Hematopoietic multipotent progenitor cell treated with erythropoietin and hydrocortisone succinate and interleukin-3 and kit ligand, for 8 days (in vitro differentiated cells): ENCODE measurements around the gene VPS8.

Source experiments
- DNase-seq: peaks from one replicate; pipeline ENCODE4 v3.0.0-alpha.2; 2015

VPS8 gene, protein sequence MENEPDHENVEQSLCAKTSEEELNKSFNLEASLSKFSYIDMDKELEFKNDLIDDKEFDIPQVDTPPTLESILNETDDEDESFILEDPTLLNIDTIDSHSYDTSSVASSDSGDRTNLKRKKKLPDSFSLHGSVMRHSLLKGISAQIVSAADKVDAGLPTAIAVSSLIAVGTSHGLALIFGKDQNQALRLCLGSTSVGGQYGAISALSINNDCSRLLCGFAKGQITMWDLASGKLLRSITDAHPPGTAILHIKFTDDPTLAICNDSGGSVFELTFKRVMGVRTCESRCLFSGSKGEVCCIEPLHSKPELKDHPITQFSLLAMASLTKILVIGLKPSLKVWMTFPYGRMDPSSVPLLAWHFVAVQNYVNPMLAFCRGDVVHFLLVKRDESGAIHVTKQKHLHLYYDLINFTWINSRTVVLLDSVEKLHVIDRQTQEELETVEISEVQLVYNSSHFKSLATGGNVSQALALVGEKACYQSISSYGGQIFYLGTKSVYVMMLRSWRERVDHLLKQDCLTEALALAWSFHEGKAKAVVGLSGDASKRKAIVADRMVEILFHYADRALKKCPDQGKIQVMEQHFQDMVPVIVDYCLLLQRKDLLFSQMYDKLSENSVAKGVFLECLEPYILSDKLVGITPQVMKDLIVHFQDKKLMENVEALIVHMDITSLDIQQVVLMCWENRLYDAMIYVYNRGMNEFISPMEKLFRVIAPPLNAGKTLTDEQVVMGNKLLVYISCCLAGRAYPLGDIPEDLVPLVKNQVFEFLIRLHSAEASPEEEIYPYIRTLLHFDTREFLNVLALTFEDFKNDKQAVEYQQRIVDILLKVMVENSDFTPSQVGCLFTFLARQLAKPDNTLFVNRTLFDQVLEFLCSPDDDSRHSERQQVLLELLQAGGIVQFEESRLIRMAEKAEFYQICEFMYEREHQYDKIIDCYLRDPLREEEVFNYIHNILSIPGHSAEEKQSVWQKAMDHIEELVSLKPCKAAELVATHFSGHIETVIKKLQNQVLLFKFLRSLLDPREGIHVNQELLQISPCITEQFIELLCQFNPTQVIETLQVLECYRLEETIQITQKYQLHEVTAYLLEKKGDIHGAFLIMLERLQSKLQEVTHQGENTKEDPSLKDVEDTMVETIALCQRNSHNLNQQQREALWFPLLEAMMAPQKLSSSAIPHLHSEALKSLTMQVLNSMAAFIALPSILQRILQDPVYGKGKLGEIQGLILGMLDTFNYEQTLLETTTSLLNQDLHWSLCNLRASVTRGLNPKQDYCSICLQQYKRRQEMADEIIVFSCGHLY (N-terminal part only)

DNA sequence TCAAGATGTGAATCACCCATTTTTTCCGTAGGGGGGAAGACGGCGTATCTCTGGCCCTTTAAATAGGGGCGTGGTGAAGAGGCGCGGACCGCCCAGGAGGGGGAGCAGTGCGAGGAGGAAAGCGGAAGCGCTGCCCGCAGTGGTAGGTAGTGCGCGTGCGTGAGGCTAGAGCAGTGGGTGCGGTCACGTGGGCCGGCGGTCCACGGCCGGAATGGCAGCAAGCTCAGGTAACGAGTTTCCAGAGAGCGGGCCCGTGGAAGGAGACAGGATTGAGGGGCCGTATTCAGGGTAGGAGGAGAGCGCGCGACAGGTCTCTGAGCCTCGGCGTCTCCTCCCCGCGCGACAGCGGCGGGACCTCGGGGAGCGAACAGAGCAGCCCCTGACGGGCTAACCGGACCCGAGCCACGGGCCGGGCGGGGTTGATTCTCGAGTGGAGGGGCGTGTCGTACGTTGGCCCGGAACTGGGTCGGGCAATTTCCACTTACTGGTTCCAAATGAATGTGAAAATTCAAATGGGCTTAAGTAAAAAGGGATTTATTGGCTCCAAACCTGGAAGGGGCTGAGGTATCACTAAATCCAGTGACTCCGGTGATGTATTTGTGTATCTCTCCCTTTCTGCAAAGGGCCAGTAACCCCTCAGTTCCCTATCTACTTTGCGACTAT is at the start of gene VPS8:
VPS8 (plus strand) TSS at position 168 of the 663 bp plus-strand sequence. CDS start 12,467 bp downstream, outside the sequence.
- peak; percentile 97 for DNase-seq

- DNase-seq, result no peak
Observed at GRCh38 chr3:184764191-184764590, 47.8 kb upstream of the VPS8 start.

DNA sequence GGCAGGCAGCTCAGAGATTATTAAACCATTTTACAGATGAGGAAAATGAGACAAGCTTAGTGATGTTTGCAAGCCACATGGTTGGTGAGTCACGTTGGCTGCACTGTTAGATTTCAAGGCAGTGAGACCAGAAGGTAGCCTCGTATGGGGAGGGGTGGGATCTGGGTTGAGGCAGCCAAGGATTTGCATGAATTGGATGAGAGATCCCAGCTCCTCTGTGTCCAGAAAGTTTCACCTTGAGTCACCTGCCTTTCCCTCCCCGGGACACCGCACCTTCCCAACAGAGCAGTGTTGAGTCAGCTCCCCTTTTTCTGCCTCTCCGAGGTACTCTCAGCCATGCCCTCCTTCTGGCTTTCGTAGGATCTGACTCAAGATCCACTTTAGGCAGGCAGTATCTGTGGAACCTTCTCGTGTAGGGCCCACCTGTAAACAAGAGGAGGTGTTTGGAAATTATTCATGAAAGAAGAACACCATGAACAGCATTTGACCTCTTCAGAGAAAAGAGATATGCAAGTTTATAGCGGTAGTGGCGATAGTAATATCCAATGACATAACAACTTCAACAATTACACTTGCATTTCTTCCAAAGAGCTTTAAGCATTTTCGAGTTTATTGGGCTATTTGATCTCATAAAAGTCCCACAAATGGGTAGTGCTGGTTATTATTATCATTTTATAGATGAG is 46.8 kb upstream of the VPS8 start:
- no peak for DNase-seq

- DNase-seq, result no peak
Observed at GRCh38 chr3:184765730-184766074, 46.3 kb upstream of the VPS8 start.

DNA sequence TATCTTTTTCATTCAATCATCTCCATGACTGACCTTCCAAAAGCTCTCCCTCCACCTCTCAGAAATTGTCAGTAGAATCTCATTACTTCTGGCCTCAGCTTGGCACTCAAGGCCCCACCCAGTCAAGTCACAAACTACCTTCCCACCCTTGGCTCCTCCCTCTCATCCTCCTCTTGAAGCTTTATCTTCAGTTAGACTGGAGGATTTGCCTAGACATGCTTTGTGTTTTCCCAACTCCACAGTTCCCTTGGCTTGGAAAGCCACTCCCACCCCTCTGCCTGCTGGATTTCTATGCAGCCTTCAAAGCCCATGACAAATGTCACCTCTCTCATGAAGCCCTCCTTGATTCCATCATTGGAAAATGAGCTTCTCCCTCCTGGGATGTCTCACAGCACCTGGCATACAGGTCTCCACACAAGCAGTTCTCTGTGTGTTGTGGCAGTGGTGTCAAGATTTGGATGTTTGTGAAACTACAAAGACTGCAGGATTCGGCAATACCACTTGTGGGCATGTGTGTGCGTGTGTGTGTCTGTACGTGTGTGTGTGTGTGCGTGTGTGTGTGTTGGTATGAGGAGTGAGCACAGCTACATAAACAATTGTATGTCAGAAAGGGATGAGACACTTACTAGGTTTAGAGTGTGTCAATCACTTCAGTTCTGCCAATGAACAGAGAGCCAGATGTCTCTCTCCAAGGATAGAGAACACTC is 45.3 kb upstream of the VPS8 start:
- peak; percentile 38 for DNase-seq

DNA sequence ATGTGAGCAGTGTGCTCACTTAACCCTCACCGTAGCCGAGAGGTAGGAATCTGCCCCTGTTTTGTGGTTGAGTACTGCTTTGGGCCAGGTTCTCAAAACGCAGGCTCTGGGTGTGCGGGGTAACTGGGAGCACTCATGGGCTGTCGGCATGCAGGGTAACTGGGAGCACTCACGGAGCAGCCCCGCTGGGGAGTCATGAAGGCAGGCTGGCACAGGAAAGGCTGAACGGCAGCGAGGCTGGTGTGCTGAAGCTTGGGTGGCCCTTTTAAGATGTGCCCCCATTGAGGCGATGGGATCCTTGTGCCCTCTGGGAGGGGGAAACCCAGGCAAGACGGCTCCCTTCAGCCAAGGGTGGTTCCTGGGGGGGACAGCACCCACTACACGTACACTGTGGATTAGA is 44.6 kb upstream of the VPS8 start:
- no peak for DNase-seq

DNA sequence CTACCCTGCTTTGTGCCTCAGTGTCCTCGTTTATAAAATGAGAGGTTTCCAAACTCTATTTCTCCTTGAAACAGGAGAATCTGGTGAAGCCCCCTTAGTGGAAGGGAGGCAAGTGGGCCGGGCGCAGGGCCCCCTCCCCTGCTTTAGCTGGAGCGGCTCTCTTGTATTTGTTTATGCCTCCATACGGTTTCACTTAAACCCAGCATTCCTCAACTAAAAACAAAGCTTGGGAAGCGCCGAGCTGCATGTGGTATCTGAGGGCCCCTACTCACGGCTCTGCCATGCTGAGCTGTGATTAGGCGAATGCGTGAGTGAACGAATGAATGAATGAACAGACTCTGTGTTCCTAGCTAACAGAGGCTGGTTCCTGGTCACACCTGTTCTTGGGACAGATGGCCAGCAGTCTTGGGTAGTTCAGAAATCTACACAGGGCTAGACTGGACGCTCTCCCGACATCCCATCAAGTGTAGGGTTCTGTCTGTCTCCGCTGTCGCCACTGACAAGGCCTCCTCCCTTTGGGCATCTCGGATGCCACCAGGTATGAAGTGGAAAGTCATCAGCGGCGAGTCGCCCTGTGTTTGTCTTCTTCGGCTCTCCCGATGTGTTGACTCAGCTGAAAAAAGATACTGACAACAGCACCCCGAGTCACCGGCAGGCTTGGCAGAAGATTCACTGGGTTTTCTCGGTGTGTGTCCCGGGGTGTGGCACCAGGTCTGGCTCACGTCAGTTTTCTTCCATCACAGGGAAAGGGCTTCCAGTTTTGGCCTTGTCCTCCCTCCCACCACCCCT is 42.4 kb upstream of the VPS8 start:
- DNase-seq, result no peak

DNA sequence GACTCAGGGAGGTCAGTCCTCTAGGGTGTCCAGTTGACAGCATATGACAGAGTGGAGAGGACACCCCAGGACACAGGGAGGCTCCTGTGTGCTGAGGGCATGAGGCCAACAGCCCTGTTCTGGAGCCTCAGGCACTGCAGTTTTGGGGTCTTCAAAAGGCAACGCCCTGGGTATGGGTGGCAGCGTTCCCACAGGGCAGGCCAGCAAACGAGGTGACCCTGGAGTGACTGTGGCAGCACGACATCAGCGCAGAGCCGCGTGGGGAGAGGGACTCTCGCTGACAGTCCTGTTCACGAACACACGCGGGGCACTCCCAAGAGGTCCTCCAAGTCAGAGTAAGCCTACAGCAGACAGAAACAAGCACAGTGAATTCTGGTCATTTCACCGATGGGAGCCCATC is 41.4 kb upstream of the VPS8 start:
- DNase-seq, result no peak

DNA sequence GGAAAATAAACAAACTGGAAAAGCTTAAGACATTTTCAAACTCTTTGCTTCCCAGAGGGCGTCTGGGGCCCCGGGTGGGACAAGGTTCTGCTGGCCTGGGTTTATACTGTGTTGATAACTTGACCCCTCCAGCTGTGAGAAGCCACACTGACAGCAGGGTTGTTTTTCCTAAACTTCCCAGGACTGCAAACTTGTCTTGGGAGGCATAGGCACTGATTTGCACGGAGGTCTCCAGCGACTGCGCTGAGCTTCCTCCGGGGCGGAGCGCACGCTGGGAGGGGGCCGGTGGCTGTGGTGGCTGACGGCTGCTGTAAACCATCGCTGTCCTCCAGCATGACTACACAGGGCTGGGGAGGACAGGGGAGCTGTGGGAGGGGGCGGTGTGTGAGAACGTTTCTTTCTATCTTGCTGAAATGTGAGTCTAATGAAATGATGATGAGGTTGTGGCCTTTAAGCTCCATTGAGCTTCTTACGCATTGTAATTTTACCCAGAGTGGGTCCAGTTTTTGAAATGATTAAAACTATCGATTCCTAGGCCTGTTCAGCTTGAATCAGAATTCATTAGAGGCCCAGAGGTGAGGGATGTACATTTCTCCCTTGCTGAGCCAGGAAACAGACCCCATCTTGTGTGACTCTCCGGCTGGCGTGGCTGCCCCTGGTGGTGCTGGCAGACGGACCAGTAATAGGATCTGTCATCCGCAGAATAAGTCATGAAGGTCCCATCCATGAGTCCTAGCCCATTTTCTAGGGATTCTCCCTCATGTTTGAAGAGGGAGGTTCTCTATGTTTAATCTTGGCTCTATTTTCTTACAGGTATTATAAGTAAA is 40.5 kb upstream of the VPS8 start:
- DNase-seq, result no peak

DNA sequence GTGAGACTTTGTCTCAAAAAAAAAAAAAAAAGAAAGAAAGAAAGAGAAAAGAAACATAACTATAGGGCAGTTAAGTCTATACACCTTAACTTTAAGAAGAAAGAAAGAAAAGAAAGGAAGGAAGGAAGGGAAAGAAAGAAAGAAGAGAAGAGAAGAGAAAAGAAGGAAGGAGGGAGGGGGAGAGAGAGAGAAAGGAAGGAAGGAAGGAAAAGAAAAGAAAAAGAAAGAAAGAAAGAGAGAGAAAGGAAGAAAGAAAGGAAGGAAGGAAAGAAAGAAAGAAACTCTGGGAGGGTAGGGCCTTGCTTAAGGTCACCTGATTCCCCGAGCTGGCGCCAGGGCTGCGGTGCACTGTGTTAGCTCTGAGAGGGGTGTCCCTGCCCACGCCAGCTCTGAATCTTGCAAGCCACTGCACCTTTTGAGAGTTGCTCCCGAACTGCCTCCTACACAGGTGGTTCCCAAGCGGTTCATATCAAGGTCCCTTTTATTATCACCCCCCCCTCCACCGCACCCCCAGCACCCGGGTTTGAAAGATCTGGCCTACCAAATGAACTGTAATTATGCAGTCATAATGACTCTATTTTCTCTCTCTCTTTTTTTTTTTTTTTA is 39.2 kb upstream of the VPS8 start:
- DNase-seq, result no peak

- DNase-seq, result no peak
Observed at GRCh38 chr3:184773283-184774186, 38.4 kb upstream of the VPS8 start.

DNA sequence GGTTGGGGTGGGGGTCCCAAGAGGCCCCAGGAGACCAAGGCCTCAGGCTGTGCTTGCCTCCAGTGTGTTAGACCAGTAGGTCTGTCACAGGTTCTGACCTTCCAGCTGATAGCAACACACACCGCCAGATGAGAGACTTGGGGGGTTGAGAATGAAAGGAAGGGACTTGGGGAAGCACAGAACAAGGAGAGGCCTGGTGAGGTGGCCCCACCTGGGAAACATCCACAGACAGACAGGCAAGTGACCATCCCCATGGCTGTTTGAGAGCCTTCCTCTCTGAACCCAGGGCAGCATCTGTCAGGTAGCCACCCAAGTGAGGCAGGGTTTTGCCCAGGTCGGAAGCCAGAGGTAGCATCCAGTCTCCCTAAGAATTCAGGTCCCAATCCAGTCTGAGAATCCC is 35.0 kb upstream of the VPS8 start:
- DNase-seq, result no peak

DNA sequence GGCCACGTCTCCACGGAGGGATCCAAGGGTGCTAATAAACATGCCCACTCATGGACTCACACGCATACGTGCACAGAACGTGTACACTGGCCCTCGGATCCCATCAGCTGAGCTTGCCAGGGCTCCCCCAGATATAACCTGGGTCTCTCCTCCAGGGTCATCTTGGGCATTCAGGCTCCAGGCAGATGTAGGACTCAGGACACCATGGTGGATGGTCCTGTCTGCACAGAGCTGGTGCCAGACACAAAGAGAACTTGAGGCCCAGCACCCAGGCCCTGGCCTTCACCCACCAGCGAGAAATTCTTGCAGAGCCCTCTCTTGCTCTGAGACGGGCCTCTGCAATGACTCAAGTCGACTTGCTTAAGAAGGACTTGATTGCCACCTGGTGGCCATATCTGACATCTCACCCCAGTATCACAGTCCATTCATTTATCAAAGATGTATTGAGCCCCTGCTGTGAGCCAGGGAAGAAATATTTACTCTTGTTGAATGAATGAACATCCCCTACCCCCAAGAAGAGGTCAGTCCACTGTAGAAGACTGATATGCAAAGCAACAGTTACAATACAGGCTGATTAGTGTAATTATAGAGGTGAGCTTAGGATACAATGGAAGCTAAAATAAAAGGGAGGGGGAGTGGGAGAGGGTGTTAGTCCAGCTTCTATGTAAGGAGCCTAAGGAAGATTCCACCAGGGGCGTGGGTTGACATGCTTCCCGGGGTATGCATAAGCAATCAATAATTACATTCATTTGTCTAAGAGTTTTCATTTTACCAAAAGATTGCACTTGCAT is 34.2 kb upstream of the VPS8 start:
- peak; percentile 85 for DNase-seq

DNA sequence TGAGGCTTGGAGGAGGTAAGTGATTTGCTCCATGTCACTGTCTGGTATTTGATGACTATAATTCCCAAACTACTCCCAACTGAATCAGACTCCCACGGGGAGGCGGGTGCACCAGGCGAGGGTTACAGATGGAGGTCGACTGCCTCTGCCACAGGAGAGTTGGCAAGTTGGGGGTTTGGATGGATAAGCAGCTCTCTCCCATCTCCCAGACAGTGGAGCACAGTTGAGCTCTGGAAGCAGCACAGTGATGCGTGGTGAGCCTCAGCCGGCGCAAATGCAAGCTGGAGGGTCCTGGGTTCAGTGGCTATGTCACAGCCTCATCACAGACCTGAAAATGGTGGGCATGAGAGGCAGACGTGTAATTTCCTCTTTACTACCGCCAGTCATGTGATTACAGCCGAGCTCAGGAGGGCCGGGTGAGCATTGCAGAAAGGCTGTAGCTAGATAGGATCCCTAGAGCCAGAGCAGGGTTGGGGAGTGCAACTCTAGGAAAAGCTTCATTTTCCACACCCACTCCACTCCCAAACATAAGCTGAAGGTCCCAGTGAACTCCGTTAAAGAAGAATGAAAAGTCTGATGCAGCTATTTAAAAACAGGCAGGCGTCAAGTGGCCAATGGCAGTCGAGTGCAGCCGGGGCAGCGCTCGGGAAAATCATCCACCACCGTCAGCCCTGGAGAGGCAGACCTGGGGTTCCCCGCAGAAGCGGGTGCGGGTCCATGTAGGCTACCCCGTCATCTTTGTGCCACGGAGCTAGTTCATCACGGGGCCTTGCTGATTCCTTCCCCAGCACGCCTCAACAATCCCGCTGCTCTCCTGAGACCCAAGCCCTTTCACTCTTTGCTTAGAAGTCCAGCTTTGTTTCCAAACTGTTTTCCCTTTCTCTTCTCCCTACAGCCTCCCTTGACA is 33.3 kb upstream of the VPS8 start:
- DNase-seq, result no peak

GRCh38 chr3:184780981-184781515 is 30.9 kb upstream of the VPS8 start:
- no peak for DNase-seq

DNA sequence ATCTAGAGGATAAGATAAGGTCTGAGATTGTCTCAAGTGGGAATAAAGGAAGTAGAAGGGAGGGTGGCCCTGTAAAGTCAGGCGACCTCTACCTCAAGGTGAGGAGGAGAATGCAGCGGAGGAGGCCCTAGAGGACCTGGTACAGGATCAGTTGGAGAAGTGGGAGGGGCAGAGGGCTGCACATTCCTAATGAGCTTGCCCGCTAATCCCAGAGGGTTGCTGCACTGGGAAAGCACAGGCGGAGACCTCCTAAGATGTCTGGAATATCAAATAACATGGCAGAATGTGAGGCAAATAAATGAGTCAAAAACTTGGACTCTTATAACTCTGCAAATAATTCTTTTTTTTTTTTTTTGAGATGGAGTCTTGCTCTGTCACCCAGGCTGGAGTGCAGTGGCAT is 30.2 kb upstream of the VPS8 start:
- DNase-seq, result no peak
